ENCODE measurements around the gene NTRK2. TPM values are rescaled to one million over a fixed set of nuclear protein-coding genes. Genes with fewer than 3 reads are reported as not detected.

Gene NTRK2
- total RNA-seq, 4 donors from 2014 or later = 1.1 to 7.3 (median 1.5) TPM

DNA sequence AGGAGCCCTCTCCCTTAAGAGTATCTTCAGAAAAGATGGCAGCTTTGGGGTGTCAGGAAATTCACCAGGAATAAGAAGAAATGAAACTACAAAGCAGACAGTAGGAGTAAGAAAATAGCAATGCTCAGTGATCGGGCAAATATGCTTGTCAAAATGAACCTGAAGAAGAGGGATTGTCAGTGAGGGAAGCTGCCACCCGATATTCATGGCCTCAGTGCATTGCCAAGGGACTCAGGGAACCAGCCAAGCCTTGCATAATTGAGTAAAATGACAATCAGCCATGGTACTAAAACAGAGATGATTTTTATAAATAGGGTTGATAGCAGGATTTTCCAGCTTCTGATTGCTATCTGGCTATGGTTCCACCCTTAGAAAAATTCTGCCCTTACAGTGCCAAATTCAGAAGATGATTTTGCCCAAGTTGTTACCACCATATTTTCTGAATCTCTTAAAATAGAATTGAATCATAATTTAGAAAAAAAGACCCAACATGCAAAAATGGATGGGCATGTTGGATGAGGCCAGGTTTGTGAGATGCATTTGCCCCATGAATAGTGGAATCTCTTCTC, 274.0 kb downstream of the NTRK2 start:
- Histone ChIP-seq H3K9me3 (no peaks in the 10 kb centered on the region), H3K27ac (no peak overlapping the region), H3K27me3 (no peaks in the 10 kb centered on the region), H3K36me3 (no peaks in the 10 kb centered on the region), H3K4me1 (no peaks in the 10 kb centered on the region), H3K4me3 (no peak overlapping the region)
- no peak for DNase-seq
- in situ Hi-C loops (cut with MboI; ENCODE audit: low sequenced_read_pairs in 4 of 4) = no loop called here
- TF ChIP-seq, protein P1, sequence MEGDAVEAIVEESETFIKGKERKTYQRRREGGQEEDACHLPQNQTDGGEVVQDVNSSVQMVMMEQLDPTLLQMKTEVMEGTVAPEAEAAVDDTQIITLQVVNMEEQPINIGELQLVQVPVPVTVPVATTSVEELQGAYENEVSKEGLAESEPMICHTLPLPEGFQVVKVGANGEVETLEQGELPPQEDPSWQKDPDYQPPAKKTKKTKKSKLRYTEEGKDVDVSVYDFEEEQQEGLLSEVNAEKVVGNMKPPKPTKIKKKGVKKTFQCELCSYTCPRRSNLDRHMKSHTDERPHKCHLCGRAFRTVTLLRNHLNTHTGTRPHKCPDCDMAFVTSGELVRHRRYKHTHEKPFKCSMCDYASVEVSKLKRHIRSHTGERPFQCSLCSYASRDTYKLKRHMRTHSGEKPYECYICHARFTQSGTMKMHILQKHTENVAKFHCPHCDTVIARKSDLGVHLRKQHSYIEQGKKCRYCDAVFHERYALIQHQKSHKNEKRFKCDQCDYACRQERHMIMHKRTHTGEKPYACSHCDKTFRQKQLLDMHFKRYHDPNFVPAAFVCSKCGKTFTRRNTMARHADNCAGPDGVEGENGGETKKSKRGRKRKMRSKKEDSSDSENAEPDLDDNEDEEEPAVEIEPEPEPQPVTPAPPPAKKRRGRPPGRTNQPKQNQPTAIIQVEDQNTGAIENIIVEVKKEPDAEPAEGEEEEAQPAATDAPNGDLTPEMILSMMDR (IDR thresholded peaks at IDR 0.05 in 4 of 5, conservative IDR thresholded peaks at IDR 0.05 in 1 of 5) = no peak
- no peak for TF ChIP-seq POLR2A (IDR thresholded peaks at IDR 0.05)
- no peak for ATAC-seq
- intact Hi-C loops (cut with DNase I; ENCODE audit: low total_unique reads) = no loop called here

DNA sequence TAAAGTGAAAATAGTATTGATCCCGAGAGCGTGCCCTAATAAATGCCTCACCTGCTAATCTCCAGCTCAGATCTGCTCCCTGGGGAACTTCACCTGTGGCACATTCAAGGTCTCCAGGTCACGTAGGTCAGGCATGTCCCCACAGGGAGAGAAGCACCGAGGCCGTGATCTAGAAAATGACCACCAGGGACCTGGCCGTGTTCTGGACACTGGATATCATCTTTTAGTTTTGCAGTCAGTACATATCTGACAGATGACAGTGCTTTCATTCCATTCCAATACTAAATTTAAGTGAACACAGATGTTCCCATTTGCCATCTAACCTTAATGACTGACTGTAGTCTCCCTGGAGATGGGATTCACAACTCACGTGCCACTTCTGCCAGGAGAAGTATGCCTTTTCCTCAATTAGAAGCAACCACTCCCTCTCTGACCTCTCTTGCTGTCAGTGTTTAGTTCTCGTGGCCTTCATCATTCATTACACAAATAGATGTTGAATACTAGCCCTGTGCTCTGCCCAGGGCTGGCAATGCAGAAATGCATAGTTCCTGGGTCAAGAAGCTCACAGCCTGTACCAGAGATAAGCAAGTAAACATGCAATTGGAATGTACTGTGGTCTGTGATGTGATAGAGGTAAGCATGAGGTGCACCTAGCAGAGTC, 276.5 kb downstream of the NTRK2 start:
- no peak for ATAC-seq

DNA sequence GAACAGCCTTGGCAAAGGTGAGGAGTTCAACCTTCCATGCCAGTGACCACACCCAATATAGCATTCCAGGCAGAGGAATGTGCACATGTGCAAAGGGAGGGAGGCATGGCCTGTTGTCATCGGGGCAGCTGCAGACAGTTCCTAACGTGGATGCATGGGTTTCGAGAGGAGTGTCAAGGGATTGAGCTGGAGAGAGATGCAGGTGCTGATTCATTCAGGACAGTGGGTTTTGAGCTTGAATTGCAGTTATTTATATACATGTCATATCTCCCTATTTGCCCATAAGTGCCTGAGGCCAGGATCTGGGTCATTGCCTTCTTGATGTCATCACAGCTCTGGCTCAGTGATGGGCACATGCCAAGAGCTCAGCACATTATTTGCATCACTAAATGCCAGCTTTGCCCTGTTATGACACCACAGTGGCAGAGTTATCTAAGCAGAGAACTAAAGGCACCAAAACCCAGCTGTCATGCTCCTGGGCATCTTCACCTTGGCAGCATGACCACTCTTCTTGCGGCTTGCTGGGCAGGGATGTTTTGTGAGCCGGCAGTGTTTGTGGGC, 278.0 kb downstream of the NTRK2 start:
- ATAC-seq (peak; percentile 19 to 53), DNase-seq (peak in 1 of 2 donors; percentile 18)
- intact Hi-C loops (cut with DNase I; ENCODE audit: low total_unique reads) = no loop called here
- no peak for TF ChIP-seq POLR2A (IDR thresholded peaks at IDR 0.05)
- TF ChIP-seq, protein P1 (IDR thresholded peaks at IDR 0.05 in 4 of 5, conservative IDR thresholded peaks at IDR 0.05 in 1 of 5) = no peak
- H3K27me3 ChIP-seq = no peaks in the 10 kb centered on the region
- H3K4me3 ChIP-seq = no peak overlapping the region
- no peak overlapping the region for H3K27ac ChIP-seq
- H3K9me3 ChIP-seq = no peaks in the 10 kb centered on the region
- in situ Hi-C loops (cut with MboI; ENCODE audit: low sequenced_read_pairs in 4 of 4) = no loop called here
- H3K4me1 ChIP-seq = no peaks in the 10 kb centered on the region
- no peaks in the 10 kb centered on the region for H3K36me3 ChIP-seq

More for the DNA sequence above, 276.5 kb downstream of the NTRK2 start:
- no peaks in the 10 kb centered on the region for H3K36me3 ChIP-seq
- TF ChIP-seq POLR2A (IDR thresholded peaks at IDR 0.05) = no peak
- TF ChIP-seq, protein P1 (IDR thresholded peaks at IDR 0.05 in 4 of 5, conservative IDR thresholded peaks at IDR 0.05 in 1 of 5) = no peak
- in situ Hi-C loops (cut with MboI; ENCODE audit: low sequenced_read_pairs in 4 of 4) (no loop called here), intact Hi-C loops (cut with DNase I; ENCODE audit: low total_unique reads) (no loop called here)
- no peak for DNase-seq
- no peaks in the 10 kb centered on the region for H3K9me3 ChIP-seq
- no peaks in the 10 kb centered on the region for H3K4me1 ChIP-seq
- H3K27me3 ChIP-seq = no peaks in the 10 kb centered on the region
- H3K27ac ChIP-seq = no peak overlapping the region
- no peak overlapping the region for H3K4me3 ChIP-seq

DNA sequence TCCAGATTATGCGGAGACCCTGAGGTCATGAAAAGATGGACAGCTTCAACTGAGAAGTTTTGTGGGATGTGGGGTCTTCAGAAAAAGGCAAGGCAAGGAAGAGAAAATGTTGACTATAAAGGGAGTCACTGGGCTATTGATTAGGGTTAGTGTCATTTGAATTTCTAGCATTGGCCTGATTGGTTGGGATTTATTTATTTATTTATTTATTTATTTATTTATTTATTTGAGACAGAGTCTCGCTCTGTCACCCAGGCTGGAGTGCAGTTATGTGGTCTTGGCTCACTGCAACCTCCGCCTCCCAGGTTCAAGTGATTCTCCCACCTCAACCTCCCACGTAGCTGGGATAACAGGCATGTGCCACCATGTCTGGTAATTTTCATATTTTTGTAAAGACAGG, 279.7 kb downstream of the NTRK2 start:
- TF ChIP-seq, protein P1 (IDR thresholded peaks at IDR 0.05 in 4 of 5, conservative IDR thresholded peaks at IDR 0.05 in 1 of 5) = no peak
- no peak for TF ChIP-seq POLR2A (IDR thresholded peaks at IDR 0.05)
- Histone ChIP-seq H3K27ac (no peak overlapping the region), H3K9me3 (no peaks in the 10 kb centered on the region), H3K27me3 (no peaks in the 10 kb centered on the region), H3K36me3 (no peaks in the 10 kb centered on the region), H3K4me1 (peaks cover 0 to 3% of the 10 kb centered on the region in 2 donors), H3K4me3 (no peak overlapping the region)
- intact Hi-C loops (cut with DNase I; ENCODE audit: low total_unique reads) = no loop called here
- in situ Hi-C loops (cut with MboI; ENCODE audit: low sequenced_read_pairs in 4 of 4) = no loop called here
- no peak for DNase-seq
- no peak for ATAC-seq
